C4-2B (cell line): ENCODE data around the gene AHDC1.

Experiments
- H3K27ac ChIP-seq: fragments of 450-650 bp; 2 replicates; pipeline ENCODE4 v1.5.1; 2017
- CTCF ChIP-seq: fragments of 450-650 bp; conservative IDR thresholded peaks from 2 replicates; pipeline ENCODE4 v1.5.1; 2017; ENCODE audit warnings: mild to moderate bottlenecking
- ZFX ChIP-seq: fragments of 450-650 bp; IDR thresholded peaks from 2 replicates; pipeline ENCODE4 v1.6.1; 2017

AHDC1 gene

GRCh38 chr1:27517907-27518718 is 85.8 kb downstream of the AHDC1 start:
- no peak overlapping the region for H3K27ac ChIP-seq
- TF ChIP-seq ZFX (no peak), CTCF (no peak)

- no peak overlapping the region for H3K27ac ChIP-seq
- no peak for TF ChIP-seq ZFX
- TF ChIP-seq CTCF: no peak
Observed at GRCh38 chr1:27517301-27517700, 86.6 kb downstream of the AHDC1 start.

- no peak overlapping the region for H3K27ac ChIP-seq
- no peak for TF ChIP-seq ZFX
- no peak for TF ChIP-seq CTCF
Observed at GRCh38 chr1:27515626-27516025, 88.3 kb downstream of the AHDC1 start.

- no peak for TF ChIP-seq CTCF
- no peak for TF ChIP-seq ZFX
- H3K27ac ChIP-seq: no peak overlapping the region
Observed at GRCh38 chr1:27513958-27514357, 90.0 kb downstream of the AHDC1 start.

- TF ChIP-seq ZFX (no peak), CTCF (no peak)
- no peak overlapping the region for H3K27ac ChIP-seq
Observed at GRCh38 chr1:27513528-27513927, 90.4 kb downstream of the AHDC1 start.

- no peak overlapping the region for H3K27ac ChIP-seq
- no peak for TF ChIP-seq CTCF
- TF ChIP-seq ZFX: no peak
Observed at GRCh38 chr1:27509127-27510080, 94.5 kb downstream of the AHDC1 start.
